Transverse colon (tissue), 4 donors: ENCODE data around the gene U2AF2. TPM values are rescaled to one million over a fixed set of nuclear protein-coding genes. Genes with fewer than 3 reads are reported as not detected.

Experiments
- DNase-seq: peaks from one replicate; pipeline ENCODE4 v3.0.0-alpha.2; 2019
- H3K27ac ChIP-seq, 4 donors: fragments of 200-600 bp; sonication (generic); 2 replicates each; pipeline ENCODE4 v1.5.1; 2016 to 2018; ENCODE audit warnings: inconsistent platforms in 4 of 4
- H3K27me3 ChIP-seq: fragments of 200-600 bp; sonication (generic); 2 replicates; pipeline ENCODE4 v1.5.1; 2017; ENCODE audit warnings: inconsistent platforms
- H3K36me3 ChIP-seq, 4 donors: fragments of 200-600 bp; sonication (generic); 2 replicates each; pipeline ENCODE4 v1.5.1; 2017 to 2019; ENCODE audit warnings: inconsistent platforms in 4 of 4
- H3K4me1 ChIP-seq, 4 donors: fragments of 200-600 bp; sonication (generic); 2 replicates each; pipeline ENCODE4 v1.5.1; 2017 to 2020; ENCODE audit warnings: inconsistent platforms in 4 of 4
- H3K4me3 ChIP-seq, 4 donors: fragments of 200-600 bp; sonication (generic); 1 replicate in 1 of 4; 2 replicates in 3 of 4; pipeline versions ENCODE4 v1.5.1 to v1.6.1; 2017 to 2019; ENCODE audit warnings: inconsistent platforms in 4 of 4
- H3K9me3 ChIP-seq, 2 donors: fragments of 200-600 bp; sonication (generic); 2 replicates each; pipeline ENCODE4 v1.5.1; 2017 to 2019; ENCODE audit warnings: inconsistent platforms in 2 of 2
- EP300 ChIP-seq: sonication (generic); formaldehyde crosslinking; IDR thresholded peaks from one replicate; pipeline ENCODE4 v1.6.1; 2017; ENCODE audit warnings: antibody characterized with exemption, low read depth
- POLR2A ChIP-seq: fragments of 450-650 bp; IDR thresholded peaks from one replicate; pipeline ENCODE4 v1.6.1; 2016; ENCODE audit warnings: antibody characterized with exemption, mild to moderate bottlenecking, moderate library complexity
- POLR2AphosphoS5 ChIP-seq, 3 donors: sonication (generic); formaldehyde crosslinking; IDR thresholded peaks; one replicate each; pipeline ENCODE4 v1.6.1; 2016; ENCODE audit warnings: antibody characterized with exemption in 3 of 3
- WGBS, 2 donors: methylation state at CpG; one replicate each; pipeline ENCODE4 v1.1.5; 2018; ENCODE audit warnings: low coverage in 1 of 2; 5-methylcytosine and 5-hydroxymethylcytosine counted together
- in situ Hi-C, 4 donors: fragments of 200-750 bp; cut with MboI; loops; one replicate each; pipeline versions ENCODE4 v1.15.0 to v1.15.1; 2017; ENCODE audit warnings: low sequenced_read_pairs in 3 of 4, low pct_ligation_motif_present in 1 of 4, low pct_unique_long_range_greater_than_20kb in 1 of 4
- intact Hi-C: fragments of 100-400 bp; cut with DNase I; formaldehyde crosslinking; loops from one replicate; pipeline ENCODE4 v1.15.1; 2023; ENCODE audit warnings: low total_unique reads
- total RNA-seq, 4 donors: library from RNA; depleted of rRNA; stranded (reverse); fragments of >200 nt; gene quantifications; one replicate each; pipeline ENCODE4 v1.1.0, GENCODE V29; 2016
- TF ChIP-seq, protein P1 (sequence below), 5 experiments: fragments of 200-600 bp in 3 of 5; fragments of 450-650 bp in 2 of 5; sonication (generic) in 3 of 5; IDR thresholded peaks; 1 replicate in 2 of 5; 2 replicates in 3 of 5; pipeline ENCODE4 v1.5.1; 2016 to 2017; ENCODE audit warnings: antibody characterized with exemption in 5 of 5, inconsistent platforms in 3 of 5, mild to moderate bottlenecking in 2 of 5, moderate library complexity in 1 of 5

The U2AF2 gene
- total RNA-seq, 4 donors from 2014 or later, result 112 to 185 (median 130) TPM

DNA sequence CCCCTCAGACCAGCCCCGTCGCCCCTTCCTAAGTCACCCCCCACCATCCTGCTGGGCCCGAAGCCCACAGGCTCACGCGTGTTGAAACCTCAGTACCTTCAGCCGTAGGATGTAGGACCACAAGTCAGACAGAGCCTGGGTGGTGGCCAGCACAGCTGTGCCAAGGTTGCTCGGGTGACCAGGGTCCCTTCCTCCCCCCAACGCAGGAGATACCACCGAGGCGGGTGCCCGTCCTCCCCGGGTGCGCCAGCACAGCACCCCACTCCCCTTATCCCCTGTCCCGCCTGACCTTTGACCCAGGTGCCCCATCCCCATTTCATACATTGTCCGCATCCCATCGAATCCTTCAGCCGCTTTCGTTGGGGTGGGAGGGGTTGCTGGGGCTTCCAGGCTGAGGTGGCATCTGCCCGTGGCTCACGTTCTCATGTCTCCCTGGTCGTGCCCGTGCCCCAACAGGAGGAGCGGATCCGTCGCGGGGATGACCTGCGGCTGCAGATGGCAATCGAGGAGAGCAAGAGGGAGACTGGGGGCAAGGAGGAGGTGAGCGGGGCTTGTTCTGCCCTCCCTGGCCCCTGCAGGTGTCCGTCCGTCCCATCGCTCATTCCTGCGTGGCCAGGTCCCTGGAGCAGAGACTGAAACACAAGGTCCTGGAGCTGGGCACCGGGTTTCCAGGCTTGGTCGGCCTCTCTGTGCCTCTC is 34.7 kb downstream of the U2AF2 start:
- no peak for DNase-seq
- H3K27ac ChIP-seq, result peak overlapping the region; percentile 84 to 93 (median 89)
- peaks cover 0 to 44% (median 18%) of the 10 kb centered on the region in 4 donors for H3K36me3 ChIP-seq

DNA sequence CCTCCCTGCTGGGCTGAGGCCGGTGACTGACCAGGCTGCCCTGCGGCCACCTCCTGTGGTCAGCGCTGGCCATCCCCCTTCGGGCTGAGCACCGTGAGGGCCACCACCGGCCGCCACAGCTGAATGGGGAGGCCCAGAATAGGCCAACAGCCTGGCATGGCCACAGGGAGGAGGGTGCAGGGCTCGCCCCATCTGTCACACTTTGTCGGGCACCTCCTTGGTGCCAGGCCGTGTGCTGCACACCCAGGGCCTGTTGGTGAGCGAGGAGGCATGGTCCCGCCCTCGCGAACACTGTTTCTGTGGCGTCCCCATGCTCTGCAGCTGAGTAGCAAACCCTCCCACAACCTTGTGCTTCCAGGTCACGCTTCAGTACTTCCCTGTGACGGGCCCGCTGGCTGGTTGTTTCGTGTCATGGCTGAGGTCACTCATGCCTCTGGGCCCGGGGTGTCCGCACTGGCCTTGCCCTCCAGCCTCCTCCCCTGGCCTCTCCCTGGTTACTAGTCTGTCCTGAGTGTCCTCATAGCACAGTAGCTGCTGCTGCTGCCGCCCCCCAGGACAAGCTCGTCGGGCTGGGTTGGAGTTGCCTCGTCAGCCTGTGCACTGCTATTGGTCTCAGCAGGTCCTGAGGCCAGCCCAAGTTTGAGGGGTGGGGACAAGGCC is 35.4 kb downstream of the U2AF2 start:
- in situ Hi-C loops (no loop called here), intact Hi-C loops (no loop called here)
- Histone ChIP-seq H3K27ac (no peak overlapping the region), H3K4me1 (peaks cover 14 to 42% (median 39%) of the 10 kb centered on the region in 4 donors), H3K36me3 (peaks cover 0 to 47% (median 17%) of the 10 kb centered on the region in 4 donors), H3K27me3 (no peaks in the 10 kb centered on the region), H3K9me3 (no peaks in the 10 kb centered on the region), H3K4me3 (no peak overlapping the region)
- TF ChIP-seq EP300 (no peak), POLR2AphosphoS5 (IDR thresholded peaks at IDR 0.05) (no peak), POLR2A (no peak)
- TF ChIP-seq, protein P1, sequence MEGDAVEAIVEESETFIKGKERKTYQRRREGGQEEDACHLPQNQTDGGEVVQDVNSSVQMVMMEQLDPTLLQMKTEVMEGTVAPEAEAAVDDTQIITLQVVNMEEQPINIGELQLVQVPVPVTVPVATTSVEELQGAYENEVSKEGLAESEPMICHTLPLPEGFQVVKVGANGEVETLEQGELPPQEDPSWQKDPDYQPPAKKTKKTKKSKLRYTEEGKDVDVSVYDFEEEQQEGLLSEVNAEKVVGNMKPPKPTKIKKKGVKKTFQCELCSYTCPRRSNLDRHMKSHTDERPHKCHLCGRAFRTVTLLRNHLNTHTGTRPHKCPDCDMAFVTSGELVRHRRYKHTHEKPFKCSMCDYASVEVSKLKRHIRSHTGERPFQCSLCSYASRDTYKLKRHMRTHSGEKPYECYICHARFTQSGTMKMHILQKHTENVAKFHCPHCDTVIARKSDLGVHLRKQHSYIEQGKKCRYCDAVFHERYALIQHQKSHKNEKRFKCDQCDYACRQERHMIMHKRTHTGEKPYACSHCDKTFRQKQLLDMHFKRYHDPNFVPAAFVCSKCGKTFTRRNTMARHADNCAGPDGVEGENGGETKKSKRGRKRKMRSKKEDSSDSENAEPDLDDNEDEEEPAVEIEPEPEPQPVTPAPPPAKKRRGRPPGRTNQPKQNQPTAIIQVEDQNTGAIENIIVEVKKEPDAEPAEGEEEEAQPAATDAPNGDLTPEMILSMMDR (IDR thresholded peaks at IDR 0.05), result no peak
- DNase-seq, result no peak
- WGBS, 2 donors, result 90% methylated on average over 24 of the region's 25 CpGs; no CpG with 5 or more reads in 1 of the 2 donors

More for the DNA sequence above, 34.7 kb downstream of the U2AF2 start:
- Histone ChIP-seq H3K9me3 (no peaks in the 10 kb centered on the region), H3K4me3 (no peak overlapping the region), H3K27me3 (no peaks in the 10 kb centered on the region), H3K4me1 (peaks cover 21 to 49% (median 46%) of the 10 kb centered on the region in 4 donors)
- in situ Hi-C loops, result no loop called here
- intact Hi-C loops, result no loop called here
- TF ChIP-seq EP300 (no peak), POLR2AphosphoS5 (IDR thresholded peaks at IDR 0.05) (no peak), POLR2A (no peak)
- TF ChIP-seq, protein P1 (IDR thresholded peaks at IDR 0.05), result no peak
- 85 to 100% methylated on average over 1 to 34 of the region's 35 CpGs for WGBS, 2 donors

DNA sequence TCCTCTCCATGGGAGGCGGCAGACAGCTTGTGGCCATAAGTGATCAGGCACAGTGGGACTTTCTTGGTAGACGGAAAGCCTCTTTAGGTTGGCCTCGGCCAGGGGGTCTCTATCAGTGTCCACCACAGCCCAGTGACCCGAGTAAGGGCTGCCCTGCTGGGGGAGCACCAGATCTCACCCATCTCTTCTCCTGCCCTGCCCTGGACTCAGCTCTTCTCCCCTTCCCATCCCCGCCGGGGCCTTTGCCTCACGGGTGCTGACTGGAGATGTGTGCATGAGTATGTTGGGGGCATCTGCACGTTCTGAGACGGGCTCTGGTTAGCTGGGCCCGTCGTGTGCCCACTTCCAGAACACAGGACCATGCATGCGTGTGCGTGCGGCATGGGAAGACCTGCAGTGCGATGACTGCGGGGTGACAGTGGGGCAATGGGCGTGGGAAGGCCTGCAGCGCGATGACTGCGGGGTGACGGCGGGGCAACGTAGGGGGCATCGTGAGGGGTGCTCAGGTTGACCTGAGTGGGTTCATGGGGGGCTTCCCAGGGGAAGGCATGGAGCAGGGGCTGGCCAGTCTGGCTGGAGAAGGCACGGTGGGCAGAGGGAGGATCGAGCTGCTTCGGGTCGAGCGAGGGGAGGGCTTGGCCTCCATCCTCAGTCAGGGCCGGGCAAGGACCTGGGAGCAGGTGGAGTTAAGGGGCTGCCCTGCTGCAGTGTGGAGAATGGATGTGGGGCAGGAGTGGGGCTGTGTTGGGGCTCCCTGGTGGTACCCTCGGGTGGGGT is 36.1 kb downstream of the U2AF2 start:
- intact Hi-C loops (no loop called here), in situ Hi-C loops (no loop called here)
- Histone ChIP-seq H3K27ac (no peak overlapping the region), H3K36me3 (peaks cover 0 to 47% (median 14%) of the 10 kb centered on the region in 4 donors), H3K27me3 (no peaks in the 10 kb centered on the region), H3K9me3 (no peaks in the 10 kb centered on the region), H3K4me1 (peaks cover 12 to 35% (median 32%) of the 10 kb centered on the region in 4 donors), H3K4me3 (no peak overlapping the region)
- WGBS, 2 donors, result 91% methylated on average over 31 of the region's 31 CpGs; no CpG with 5 or more reads in 1 of the 2 donors
- DNase-seq, result no peak
- TF ChIP-seq, protein P1 (IDR thresholded peaks at IDR 0.05), result no peak
- TF ChIP-seq POLR2AphosphoS5 (IDR thresholded peaks at IDR 0.05), result no peak
- no peak for TF ChIP-seq EP300
- no peak for TF ChIP-seq POLR2A
